NOMO-1 treated with DMSO at 0.1 percent for 48 hours (cell line): ENCODE results near the gene PNN.

ENCODE experiments used
- DNase-seq: peaks from one replicate; lab custom pipeline; 2025; ENCODE audit not compliant: unreplicated experiment; lab: John Stamatoyannopoulos, UW

PNN gene

GRCh38 chr14:39229222-39229543 lies 54.1 kb downstream of the PNN start:
- DNase-seq: peak; percentile 45

GRCh38 chr14:39229601-39230110 lies 54.6 kb downstream of the PNN start:
- no peak for DNase-seq

- DNase-seq: no peak
Measured at GRCh38 chr14:39230416-39231035, 55.5 kb downstream of the PNN start.

GRCh38 chr14:39231751-39232553 lies 56.9 kb downstream of the PNN start:
- DNase-seq: peak; percentile 60
